Omental fat pad (tissue), 4 donors: ENCODE results near the gene ZMIZ1. TPM values are rescaled to one million over a fixed set of nuclear protein-coding genes. Genes with fewer than 3 reads are reported as not detected.

ENCODE experiments used
- ATAC-seq: fragments of 150-250 bp; one replicate; pipeline ENCODE4 v1.9.1; 2016; ENCODE audit warnings: mild to moderate bottlenecking, moderate library complexity; ENCODE audit not compliant: low FRiP score
- DNase-seq: peaks from one replicate; pipeline ENCODE4 v3.0.0-alpha.2; 2019; ENCODE audit warnings: low spot score
- total RNA-seq, 4 donors: library from RNA; depleted of rRNA; stranded (reverse); fragments of >200 nt; gene quantifications; one replicate each; pipeline ENCODE4 v1.1.0, GENCODE V29; 2016
- TF ChIP-seq, protein P1 (sequence below), 3 donors: fragments of 450-650 bp; IDR thresholded peaks; one replicate each; pipeline ENCODE4 v1.5.1; 2016 to 2017; ENCODE audit warnings: antibody characterized with exemption in 3 of 3, mild to moderate bottlenecking in 3 of 3, moderate library complexity in 2 of 3

The ZMIZ1 gene
- total RNA-seq, 4 donors from 2014 or later: 24.2 to 64.8 (median 43.1) TPM

DNA sequence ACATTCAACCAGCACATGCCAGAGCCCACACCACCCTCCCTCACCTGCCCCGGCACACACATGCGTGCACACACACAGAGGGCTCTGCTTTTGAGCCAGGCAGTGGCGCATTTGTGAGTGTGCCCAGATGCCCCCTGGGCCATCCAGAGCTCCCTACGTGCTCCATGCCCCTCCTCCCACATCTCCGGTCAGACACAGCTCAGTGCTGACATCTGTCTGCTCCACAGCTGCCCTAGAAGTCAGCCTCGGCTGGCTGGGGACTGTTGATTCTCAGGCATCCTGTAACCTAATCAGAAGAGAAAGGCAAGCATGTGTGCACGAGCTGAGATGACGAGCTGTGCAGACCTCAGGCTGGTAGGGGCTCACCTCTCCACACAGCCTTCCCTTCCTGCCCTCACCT lies 135.1 kb downstream of the ZMIZ1 start:
- ATAC-seq: no peak
- DNase-seq: no peak
- TF ChIP-seq, protein P1, sequence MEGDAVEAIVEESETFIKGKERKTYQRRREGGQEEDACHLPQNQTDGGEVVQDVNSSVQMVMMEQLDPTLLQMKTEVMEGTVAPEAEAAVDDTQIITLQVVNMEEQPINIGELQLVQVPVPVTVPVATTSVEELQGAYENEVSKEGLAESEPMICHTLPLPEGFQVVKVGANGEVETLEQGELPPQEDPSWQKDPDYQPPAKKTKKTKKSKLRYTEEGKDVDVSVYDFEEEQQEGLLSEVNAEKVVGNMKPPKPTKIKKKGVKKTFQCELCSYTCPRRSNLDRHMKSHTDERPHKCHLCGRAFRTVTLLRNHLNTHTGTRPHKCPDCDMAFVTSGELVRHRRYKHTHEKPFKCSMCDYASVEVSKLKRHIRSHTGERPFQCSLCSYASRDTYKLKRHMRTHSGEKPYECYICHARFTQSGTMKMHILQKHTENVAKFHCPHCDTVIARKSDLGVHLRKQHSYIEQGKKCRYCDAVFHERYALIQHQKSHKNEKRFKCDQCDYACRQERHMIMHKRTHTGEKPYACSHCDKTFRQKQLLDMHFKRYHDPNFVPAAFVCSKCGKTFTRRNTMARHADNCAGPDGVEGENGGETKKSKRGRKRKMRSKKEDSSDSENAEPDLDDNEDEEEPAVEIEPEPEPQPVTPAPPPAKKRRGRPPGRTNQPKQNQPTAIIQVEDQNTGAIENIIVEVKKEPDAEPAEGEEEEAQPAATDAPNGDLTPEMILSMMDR (IDR thresholded peaks at IDR 0.05): no peak

DNA sequence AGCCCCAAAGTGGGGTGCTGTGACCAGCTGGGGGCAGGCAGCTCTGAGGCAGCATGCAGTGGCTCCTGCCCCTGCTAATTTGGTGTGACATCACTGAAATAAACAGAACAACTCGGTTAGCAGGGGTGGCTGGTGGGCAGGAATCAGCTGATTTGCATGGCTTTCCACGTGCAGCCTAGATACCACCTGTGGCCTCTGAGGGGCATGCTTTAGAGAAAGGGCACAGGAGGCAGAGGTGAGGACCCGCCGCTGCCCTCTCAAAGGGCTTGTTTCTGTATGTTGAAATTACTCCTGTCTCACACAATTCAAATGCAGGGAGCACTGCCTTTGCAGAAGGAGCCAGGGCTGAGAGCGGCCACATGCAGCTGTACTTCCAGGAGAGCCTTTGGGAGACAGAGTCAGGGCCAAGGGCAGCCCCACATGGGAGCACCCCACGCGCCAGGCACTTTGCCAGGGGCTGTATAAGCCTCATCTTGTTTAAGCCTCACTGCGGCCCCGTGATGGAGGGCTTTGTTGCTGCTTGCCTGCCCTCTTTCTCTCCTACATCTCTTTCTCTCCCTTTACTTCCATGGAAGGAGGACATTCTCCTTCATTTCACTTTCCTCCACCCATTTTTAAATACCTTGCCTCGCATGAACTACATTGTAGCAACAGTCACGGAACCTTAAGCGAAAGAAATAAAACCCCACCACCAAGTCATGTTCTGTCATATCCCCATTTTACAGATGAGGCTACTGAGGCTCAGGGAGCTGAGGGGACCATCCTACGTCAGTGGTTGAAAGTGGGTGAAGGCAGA lies 137.7 kb downstream of the ZMIZ1 start:
- TF ChIP-seq, protein P1 (IDR thresholded peaks at IDR 0.05): no peak
- DNase-seq: no peak

DNA sequence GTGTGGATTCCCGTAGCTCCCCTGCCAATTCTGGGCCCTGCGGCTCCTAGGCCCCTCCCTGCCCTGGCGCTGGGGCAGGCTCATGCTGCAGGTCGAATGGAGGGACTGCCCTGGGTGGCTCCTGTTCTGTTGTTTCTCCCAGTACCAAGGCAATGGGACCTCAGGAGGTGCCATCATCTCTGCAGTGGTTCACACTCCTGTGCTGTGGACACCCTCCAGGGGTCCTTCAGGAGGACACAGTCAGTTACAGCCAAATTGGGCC lies 138.3 kb downstream of the ZMIZ1 start:
- no peak for DNase-seq
- ATAC-seq: no peak
- TF ChIP-seq, protein P1 (IDR thresholded peaks at IDR 0.05): no peak

More for the DNA sequence above, 137.7 kb downstream of the ZMIZ1 start:
- ATAC-seq: no peak

DNA sequence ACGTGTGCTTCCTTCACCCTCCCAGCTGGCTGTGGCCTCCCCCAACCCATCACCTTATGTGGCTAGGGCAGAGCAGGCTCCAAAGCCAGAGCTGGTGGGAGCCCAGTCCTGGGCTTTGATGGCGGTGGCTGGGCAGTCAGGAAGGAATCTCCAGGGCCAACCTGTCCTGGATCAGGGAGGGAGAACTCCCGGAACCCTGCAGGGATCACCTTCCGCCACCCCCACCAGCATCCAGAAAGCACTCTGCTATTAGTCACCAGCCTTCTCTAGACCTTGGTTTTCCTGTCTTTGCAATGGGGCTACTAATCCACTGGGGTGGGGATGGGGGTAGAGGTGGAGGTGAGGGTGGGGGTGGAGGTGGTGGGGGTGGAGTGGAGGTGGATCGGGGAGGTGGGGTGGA lies 139.0 kb downstream of the ZMIZ1 start:
- ATAC-seq: no peak

DNA sequence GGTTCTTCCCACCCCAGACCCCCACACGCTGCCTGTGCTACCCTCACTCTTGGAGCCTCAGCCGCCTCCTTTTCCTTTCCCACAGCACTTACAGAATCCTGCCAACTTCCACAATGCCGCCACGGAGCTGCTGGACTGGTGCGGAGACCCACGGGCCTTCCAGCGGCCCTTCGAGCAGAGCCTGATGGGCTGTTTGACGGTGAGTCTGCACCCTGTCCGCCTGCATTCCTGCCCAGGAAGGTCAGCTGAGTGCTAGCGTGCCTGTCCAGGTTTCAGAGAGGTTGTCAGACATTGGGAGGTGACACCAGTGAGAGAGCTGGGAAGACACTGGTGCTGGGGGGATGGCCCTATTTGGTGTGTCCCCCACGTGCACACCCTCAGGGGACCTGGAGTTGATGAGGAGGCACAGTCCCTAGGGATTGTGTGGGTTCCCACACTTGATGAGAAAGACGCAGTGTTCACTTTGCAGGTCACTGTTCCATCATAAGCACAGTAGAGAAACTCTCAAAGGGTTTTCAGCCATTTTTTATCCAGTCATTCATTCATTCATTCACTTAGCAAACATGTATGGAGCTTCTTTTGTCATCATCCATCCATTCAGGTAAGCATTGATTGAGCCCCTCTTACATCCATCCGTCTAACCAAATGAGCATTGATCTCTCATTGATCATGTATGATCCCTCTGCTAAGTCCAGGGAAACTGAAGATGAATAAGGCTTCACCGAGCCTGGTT lies 139.7 kb downstream of the ZMIZ1 start:
- TF ChIP-seq, protein P1 (IDR thresholded peaks at IDR 0.05): no peak
- ATAC-seq (no peak), DNase-seq (no peak)

More for the DNA sequence above, 139.0 kb downstream of the ZMIZ1 start:
- no peak for DNase-seq
- TF ChIP-seq, protein P1 (IDR thresholded peaks at IDR 0.05): no peak

DNA sequence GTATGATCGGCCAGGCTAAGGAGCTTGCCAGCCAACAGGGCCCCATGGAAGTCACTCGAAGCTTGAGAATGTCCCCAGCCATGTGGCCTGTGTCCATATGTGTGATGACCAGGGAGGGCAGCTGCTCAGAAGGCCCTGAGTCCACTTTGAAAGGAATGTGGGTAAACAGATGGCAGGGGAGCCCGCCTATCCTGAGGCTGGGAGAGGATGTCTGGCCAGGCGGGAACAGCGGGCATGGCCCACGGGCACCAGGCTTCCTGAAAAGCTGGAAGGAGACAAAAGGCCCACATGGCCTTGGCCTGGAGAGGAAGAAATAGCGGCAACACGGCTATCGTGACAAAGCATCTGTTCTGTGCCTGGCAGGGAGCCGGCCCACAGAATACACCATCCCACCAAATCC lies 140.6 kb downstream of the ZMIZ1 start:
- no peak for ATAC-seq
- TF ChIP-seq, protein P1 (IDR thresholded peaks at IDR 0.05): no peak
- no peak for DNase-seq

DNA sequence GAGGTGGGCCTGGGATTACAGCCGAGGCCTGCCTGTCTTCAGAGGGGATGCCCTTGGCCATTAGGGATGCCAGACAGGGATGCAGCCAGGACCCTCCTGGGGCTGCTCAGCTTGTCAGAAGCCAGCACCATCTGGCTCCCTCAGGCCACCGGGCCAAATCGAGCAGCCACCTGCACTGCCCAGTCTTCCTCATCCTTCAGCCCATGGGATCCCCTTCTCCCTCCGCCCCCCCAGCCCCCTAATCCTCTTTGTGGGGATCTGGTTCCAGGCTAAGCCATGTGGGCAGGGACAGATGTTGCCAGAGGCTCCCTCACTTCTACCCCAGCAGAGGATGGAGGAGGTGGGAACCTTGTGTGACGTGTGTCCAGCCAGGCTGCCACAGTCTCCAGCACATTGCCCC lies 141.1 kb downstream of the ZMIZ1 start:
- no peak for DNase-seq
- ATAC-seq: no peak
- TF ChIP-seq, protein P1 (IDR thresholded peaks at IDR 0.05): no peak
